Rectal smooth muscle tissue (tissue), 1 donor: ENCODE measurements around the gene PCAT6.

ENCODE experiments used
- H3K27ac ChIP-seq: one replicate; pipeline ENCODE4 v1.7.0; 2013; ENCODE audit warnings: low read depth, low read length, inconsistent platforms
- H3K27me3 ChIP-seq: one replicate; pipeline ENCODE4 v1.7.0; 2013; ENCODE audit warnings: low read length; ENCODE audit not compliant: control insufficient read depth, insufficient read depth
- H3K36me3 ChIP-seq: one replicate; pipeline ENCODE4 v1.7.0; 2013; ENCODE audit warnings: low read length; ENCODE audit not compliant: control insufficient read depth, insufficient read depth
- H3K4me1 ChIP-seq: one replicate; pipeline ENCODE4 v1.7.0; 2013; ENCODE audit warnings: low read length; ENCODE audit not compliant: control insufficient read depth, insufficient read depth
- H3K4me3 ChIP-seq: one replicate; pipeline ENCODE4 v1.7.0; 2013; ENCODE audit warnings: low read length
- H3K9ac ChIP-seq: one replicate; pipeline ENCODE4 v1.7.0; 2013; ENCODE audit warnings: low read length

The PCAT6 gene

DNA sequence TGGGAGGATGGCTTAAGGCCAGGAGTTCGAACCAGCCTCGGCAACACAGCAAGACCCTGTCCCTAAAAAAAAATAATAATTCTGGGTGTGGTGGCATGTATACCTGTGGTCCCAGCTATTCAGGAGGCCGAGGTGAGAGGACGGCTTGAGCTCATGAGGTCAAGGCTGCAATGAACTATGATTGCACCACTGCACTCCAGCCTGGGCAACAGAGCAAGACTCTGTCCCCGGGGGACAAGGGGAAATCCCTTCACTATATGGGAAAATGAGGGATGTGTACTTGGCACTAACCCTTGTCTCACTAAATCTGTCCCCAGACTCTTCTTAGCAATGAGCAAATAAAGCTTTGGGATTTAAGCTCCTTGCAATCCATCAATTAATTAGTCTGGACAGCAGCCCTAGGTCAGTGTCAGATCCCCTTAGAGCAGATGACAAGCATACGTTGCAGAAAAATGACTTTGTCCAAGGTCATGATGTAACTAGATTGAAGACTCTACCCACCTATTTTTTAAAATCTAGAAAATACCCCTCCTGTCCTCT, 11.9 kb upstream of the PCAT6 start:
- H3K27ac ChIP-seq, result no peak overlapping the region
- H3K4me1 ChIP-seq, result no peaks in the 10 kb centered on the region
- H3K27me3 ChIP-seq, result no peaks in the 10 kb centered on the region
- H3K4me3 ChIP-seq, result no peak overlapping the region
- no peak overlapping the region for H3K9ac ChIP-seq
- H3K36me3 ChIP-seq, result no peaks in the 10 kb centered on the region

GRCh38 chr1:202800742-202801141, 10.0 kb upstream of the PCAT6 start:
- Histone ChIP-seq H3K27ac (no peak overlapping the region), H3K4me3 (no peak overlapping the region), H3K9ac (no peak overlapping the region)

GRCh38 chr1:202801175-202801574, 9.6 kb upstream of the PCAT6 start:
- H3K9ac ChIP-seq, result no peak overlapping the region
- no peaks in the 10 kb centered on the region for H3K4me1 ChIP-seq

More at GRCh38 chr1:202800742-202801141, 10.0 kb upstream of the PCAT6 start:
- H3K27me3 ChIP-seq, result no peaks in the 10 kb centered on the region
- no peaks in the 10 kb centered on the region for H3K4me1 ChIP-seq
- H3K36me3 ChIP-seq, result no peaks in the 10 kb centered on the region

GRCh38 chr1:202802034-202802433, 8.7 kb upstream of the PCAT6 start:
- Histone ChIP-seq H3K27ac (no peak overlapping the region), H3K4me3 (no peak overlapping the region), H3K4me1 (no peaks in the 10 kb centered on the region), H3K9ac (no peak overlapping the region), H3K27me3 (no peaks in the 10 kb centered on the region), H3K36me3 (no peaks in the 10 kb centered on the region)

More at GRCh38 chr1:202801175-202801574, 9.6 kb upstream of the PCAT6 start:
- H3K36me3 ChIP-seq, result no peaks in the 10 kb centered on the region
- H3K4me3 ChIP-seq, result no peak overlapping the region
- no peak overlapping the region for H3K27ac ChIP-seq
- H3K27me3 ChIP-seq, result no peaks in the 10 kb centered on the region

- no peaks in the 10 kb centered on the region for H3K4me1 ChIP-seq
- no peaks in the 10 kb centered on the region for H3K27me3 ChIP-seq
- no peak overlapping the region for H3K27ac ChIP-seq
- no peak overlapping the region for H3K4me3 ChIP-seq
- H3K36me3 ChIP-seq, result no peaks in the 10 kb centered on the region
- H3K9ac ChIP-seq, result no peak overlapping the region
Measured at GRCh38 chr1:202802998-202803932, 7.5 kb upstream of the PCAT6 start.

DNA sequence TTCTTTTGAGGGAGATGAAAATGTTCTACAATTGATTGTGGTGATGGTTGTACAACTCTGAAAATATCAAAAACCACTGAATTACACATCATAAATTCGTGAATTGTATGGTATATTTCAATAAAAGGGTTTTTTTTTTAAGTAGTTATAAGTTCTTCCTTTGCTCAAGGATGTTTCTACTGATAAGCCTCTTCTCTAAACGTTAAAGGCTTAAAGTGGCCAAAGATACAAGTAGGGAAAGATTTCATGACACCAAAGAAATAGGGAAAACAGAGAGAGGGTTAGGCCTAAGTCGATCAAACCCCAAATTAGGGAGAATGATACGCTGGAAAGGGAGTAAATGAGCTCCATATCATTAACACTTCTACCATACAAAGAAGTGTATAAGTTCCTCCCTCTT, 6.6 kb upstream of the PCAT6 start:
- Histone ChIP-seq H3K4me1 (no peaks in the 10 kb centered on the region), H3K27me3 (no peaks in the 10 kb centered on the region), H3K36me3 (no peaks in the 10 kb centered on the region), H3K4me3 (no peak overlapping the region), H3K27ac (no peak overlapping the region), H3K9ac (no peak overlapping the region)

DNA sequence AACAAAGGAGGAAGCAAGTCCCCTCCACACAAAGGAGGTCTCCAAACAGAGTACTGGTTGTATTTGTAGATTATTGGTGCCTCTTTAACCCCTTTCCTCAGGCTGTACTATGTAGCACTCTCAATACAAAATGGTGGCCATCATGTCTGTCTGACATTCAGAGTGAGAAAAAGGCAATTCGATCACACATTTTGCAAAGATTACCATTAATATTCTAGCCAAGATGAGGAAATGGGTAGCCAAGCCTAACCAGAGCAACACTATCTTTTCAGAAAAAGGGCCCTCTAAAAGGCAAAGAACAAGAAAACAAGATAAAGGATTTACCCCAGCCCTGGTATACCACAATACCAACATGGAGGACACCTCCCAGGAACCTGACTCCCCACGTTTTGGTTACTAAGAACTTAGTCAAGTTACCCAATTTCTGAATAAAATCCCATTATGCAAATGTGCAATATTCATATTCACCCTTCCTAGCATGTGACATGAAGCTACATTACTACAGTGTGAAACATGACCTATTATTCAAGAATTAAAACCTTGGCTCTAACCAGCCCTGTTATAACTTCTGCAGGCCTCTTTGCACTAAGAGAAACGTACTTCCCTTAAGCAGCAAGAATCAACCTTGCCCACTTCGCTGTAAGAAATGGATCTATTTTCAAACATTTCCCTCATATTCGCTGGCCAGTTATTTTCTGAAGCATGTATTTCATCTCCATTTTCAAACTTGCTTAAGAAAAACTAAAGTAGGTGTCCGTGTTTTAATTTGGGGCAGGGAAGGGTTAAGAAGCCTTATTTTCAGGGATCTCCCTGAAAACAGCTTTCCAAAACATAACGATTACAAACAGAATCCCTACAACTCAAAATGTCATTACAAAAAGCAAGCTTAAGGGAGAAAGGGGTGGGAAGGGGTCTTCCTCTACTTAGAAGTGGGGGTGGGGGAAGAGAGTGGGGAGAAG, 4.6 kb upstream of the PCAT6 start:
- H3K27me3 ChIP-seq, result no peaks in the 10 kb centered on the region
- peak overlapping the region; percentile 92 for H3K4me3 ChIP-seq
- H3K4me1 ChIP-seq, result no peaks in the 10 kb centered on the region
- no peaks in the 10 kb centered on the region for H3K36me3 ChIP-seq
- peak overlapping the region; percentile 72 for H3K27ac ChIP-seq
- peak overlapping the region; percentile 72 for H3K9ac ChIP-seq

DNA sequence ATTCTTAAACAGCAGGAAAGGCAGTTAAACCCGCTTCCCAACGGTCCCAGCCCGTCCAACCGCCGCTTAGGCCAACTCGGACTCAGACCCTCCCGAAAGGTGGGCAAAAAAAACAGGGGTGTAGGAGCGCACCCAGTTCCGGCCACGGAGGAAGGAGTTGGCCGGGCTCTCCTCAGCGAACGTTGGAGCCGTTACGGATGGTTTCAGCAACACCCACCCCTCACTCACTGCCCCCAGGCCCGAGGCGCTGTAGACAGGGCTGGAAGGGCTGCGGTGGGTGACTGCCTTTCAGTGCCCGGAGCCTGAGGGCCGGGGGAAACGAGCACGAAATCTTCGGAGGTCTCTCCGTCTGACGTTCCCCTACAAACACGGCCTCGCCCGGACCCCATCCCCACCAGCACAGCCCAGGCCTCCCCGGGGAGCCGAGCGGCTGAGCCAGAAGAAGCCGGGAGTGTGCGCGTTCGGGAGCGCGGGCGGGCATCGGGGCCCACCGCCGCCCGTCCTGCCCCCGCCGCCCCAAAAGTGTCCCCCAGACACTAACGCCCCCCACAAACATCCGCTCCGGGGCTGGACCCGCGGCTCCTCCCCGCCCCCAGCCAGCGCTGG, 3.8 kb upstream of the PCAT6 start:
- Histone ChIP-seq H3K4me3 (peak overlapping the region; percentile 92), H3K4me1 (no peaks in the 10 kb centered on the region), H3K36me3 (no peaks in the 10 kb centered on the region), H3K27ac (peak overlapping the region; percentile 72), H3K27me3 (no peaks in the 10 kb centered on the region), H3K9ac (peak overlapping the region; percentile 72)

DNA sequence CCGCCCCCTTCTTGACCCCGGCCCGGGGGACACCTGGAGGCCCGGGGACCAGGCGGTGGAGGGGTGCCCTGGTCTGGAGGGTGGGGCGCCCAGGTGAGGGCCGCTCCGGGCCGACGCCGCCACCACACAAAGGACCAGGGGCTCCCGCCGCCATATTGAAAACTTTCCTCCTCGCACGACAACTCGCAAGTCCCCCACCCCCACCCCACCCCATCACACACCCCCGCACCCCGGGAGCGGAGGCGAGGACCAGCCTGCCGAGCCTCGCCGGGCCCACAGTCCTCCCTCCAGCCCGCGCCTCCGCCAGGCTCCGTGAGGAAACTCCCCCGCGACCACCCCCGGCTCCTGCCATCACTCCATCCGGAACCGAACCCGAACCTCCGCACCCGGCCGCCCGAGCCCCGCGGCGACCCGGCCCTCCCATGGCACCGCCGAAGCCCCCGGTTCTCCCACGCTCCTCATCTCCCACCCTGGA, 3.3 kb upstream of the PCAT6 start:
- Histone ChIP-seq H3K36me3 (no peaks in the 10 kb centered on the region), H3K4me1 (no peaks in the 10 kb centered on the region), H3K4me3 (peak overlapping the region; percentile 92), H3K27me3 (no peaks in the 10 kb centered on the region), H3K27ac (peak overlapping the region; percentile 85), H3K9ac (peak overlapping the region; percentile 87)

- peak within 1 kb of the TSS; percentile 85 for H3K27ac ChIP-seq
- no peaks in the 10 kb centered on the region for H3K4me1 ChIP-seq
- no peaks in the 10 kb centered on the region for H3K27me3 ChIP-seq
- H3K9ac ChIP-seq, result peak within 1 kb of the TSS; percentile 87
- no peaks in the 10 kb centered on the region for H3K36me3 ChIP-seq
- peak within 1 kb of the TSS; percentile 92 for H3K4me3 ChIP-seq
Measured at GRCh38 chr1:202807926-202808757, 2.6 kb upstream of the PCAT6 start, which contains the start of gene KDM5B. TSS of gene KDM5B (minus strand) at chr1:202808421. CDS start at chr1:202808305, 116 bp downstream.

DNA sequence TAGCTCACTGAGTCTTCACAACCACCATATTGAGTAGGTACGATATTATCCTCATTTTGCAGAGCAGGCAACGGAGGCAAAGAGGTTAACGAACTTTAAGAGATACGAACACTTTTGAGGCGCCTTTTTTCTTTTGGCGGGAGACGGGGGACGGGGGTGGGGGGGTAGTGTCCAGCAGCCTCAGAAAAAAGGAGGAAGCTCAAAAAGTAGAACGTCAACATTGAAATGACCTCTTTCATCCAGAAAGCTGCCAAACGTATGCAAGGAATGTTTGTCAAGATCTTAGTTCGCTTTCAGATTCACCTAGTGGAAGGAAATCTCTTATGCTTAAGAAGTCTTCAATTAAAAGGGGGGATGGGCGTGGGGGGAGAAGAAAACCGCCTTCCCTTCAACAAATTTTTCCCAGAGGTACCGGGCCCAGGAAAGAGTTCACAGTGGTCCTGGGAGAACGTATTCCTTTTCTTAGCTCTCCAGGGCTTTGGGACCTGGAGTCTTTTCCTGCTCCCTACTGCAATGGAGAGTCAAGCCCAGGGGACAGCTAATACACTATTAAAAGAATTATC, 1.1 kb upstream of the PCAT6 start:
- Histone ChIP-seq H3K4me3 (no peak overlapping the region), H3K27me3 (no peaks in the 10 kb centered on the region), H3K9ac (no peak overlapping the region), H3K4me1 (no peaks in the 10 kb centered on the region), H3K27ac (no peak overlapping the region), H3K36me3 (no peaks in the 10 kb centered on the region)
